ENCODE measurements around the gene JAK1.
A peak's percentile ranks its signal among the peaks of the same experiment; 100 is the strongest.

The JAK1 gene

GRCh38 chr1:64917907-64918306 is 48.4 kb downstream of the JAK1 start:
- DNase-seq, result no peak

- no peak for DNase-seq
Measured at GRCh38 chr1:64917328-64917861, 49.0 kb downstream of the JAK1 start.

DNA sequence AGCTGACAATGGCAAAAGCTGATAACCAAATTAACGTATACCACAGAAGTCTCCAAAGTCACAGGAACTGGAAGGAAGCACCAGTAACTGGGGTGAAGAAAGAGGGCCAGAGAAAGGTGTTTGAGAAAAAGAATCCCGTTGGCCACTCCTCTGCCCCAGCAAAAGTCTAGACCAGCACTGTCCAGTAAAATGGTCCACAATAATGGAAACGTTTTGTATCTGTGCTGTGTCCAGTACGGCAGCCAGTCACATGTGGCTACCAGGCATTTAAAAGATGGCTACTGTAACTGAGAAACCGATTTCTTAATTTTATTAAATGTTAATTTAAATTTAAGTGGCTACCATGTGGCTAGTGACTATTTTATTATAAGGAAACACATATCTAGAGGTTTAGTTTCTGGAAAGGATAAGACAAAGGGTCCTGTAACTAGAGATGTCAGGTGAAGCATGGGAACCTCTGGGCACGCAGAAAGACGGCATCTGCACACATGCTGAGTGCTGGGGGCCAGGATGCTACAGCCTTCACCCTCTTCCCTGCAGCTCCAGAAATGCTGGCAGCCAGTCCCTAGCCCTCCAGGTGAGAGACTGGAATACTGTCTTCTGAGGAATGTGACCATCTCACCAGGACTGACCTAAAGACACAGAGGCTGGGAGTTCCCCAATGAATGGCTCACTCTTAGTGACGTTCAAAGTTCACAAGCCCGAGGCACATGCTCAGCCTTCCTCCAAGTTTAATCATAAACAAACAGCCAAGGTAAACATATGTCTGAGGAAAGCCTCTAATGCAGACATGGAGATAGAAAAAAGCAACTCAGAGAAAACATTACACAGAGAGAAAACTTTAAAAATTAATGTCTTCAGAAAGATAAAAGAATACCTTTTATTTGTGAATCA is 50.7 kb downstream of the JAK1 start:
- no peak for DNase-seq

DNA sequence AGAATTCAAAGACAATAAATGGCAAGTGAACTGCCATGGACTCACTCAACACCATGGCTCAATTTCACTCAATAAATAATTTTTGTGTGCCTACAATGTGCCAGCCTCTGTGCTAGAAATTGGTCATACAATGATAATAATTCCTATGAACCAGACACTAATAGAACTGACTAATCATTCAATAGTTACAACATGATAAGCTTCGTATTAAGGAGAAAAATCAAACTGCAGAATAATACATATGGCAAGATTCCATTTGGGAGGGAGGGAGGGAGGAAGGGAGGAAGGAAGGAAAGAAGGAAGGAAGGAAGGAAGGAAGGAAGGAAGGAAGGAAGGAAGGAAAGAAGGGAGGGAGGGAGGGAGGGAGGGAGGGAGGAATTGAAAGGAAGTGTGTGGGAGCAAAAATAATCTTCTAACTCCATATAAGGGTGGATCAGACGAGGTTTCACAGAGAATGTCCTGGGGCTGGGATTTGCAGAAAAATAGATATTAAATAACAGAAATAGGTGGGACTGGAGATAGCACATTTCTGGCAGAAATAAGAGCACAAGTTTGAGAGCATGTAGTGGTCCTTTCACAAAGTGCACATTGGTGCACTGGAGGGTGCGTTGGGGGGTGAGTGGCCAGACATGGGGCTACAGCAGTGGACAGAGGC is 52.9 kb downstream of the JAK1 start:
- no peak for DNase-seq

DNA sequence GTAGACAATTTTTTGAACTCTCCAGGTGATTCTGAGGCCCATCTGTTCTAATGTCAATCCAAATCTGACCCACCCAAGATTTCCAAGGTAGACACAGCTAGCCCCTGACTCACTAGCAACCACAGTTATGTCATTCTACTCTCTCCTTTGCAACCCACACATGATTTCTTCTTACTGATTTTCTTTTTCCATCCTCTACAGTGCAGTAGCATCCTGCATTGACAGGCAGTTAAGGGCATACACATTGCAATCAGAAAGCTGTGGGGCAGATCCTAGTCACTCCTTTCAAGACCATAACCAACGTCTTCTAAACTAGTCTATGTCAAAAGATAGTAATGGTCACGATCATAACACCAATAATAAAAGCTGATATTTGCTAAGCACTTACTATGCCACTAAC is 54.2 kb downstream of the JAK1 start:
- no peak for DNase-seq

DNA sequence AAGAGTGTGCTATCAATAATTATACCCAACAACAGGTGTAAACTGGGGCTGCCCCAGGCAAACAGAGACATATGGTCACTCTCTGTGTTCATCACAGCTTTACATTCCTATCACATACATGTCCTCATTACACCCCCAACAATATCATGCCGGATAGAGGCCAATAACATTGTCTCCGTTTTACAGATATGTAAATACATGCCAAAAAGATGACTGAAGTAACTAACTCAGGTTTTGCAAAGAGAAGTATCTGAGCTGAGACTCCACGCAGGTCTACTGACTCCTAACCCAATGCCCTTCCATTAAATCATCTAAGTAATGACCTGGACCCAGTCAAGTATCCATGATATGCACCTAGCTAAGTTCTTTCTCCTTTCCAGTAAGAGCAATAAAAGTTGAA is 55.0 kb downstream of the JAK1 start:
- DNase-seq, result no peak

GRCh38 chr1:64909031-64909430 is 57.3 kb downstream of the JAK1 start:
- no peak for DNase-seq

- no peak for DNase-seq
Measured at GRCh38 chr1:64908575-64908974, 57.8 kb downstream of the JAK1 start.

DNA sequence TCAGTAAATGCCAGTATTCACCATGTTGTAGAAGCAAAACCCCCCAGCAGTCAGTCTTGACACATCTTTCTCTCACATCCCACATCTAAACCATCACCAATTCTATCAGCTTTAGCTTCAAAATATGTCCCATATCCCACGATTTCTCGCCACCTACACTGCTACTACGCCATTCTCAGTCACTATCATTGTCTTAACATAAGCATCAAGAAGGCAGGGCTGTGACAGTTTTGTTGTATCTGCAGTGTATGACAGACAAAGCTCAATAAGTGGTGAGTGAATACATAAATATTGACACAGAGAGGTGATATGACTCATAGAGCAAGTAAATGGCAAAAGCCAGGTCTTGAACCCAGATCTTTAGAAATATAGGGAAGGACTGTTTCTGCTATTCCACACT is 59.9 kb downstream of the JAK1 start:
- peak in 1 of 2 experiments; percentile 25 for DNase-seq

DNA sequence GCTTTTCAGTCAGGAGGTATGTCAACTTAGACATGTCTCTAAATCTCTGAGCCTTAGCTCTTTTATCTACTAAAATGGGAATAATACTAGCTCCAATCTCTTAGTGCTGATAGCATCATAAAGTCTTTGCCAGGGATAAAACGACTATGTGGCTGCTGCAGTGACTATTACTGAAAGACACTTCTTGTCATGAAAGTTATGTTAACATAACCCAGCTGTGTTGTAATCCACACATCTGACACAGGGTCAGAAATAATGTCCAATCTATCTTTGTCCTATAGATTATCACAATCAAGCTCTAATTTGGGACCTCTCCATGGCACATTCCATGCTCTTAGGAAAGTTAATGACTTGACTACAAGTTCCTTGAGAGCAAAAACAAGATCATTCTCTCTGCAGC is 62.8 kb downstream of the JAK1 start:
- no peak for DNase-seq

GRCh38 chr1:64901663-64902062 is 64.7 kb downstream of the JAK1 start:
- DNase-seq, result no peak

GRCh38 chr1:64900916-64901315 is 65.4 kb downstream of the JAK1 start:
- DNase-seq, result no peak

DNA sequence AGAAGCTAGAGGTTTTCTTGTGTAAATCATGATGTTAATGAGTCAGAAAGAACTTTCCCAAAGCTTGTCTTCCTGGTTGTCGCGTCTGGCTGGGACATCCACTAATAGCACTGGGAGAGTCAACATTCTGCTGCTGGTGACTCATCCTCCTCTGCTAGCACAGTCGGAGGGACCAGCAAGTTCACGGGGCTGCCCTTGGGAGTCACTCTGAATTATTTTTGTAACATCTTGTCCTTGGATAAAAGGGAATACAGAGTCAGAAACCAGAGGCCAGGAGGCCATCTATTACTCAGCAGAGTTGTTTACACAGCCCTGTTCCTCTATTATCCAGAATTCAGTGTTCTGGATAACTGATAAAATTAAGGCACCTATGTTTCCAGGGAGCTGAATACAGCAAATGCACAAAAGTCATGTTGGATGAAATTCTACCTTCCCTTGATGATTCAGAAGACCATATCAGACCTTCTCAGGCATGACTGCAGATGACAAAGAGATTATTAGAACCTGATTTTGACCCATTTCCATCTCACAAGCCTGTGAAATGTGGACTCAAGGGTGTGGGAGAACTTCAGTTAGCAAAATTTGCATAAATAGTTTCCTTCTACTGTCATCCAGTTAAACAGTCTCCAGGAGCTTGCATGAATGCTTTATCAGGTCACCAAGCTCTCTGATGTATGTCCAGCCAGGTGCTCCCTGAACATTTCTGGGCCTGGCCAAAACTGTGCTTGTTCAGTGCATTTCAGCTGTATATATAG is 68.1 kb downstream of the JAK1 start:
- peak; percentile 52 to 56 for DNase-seq

DNA sequence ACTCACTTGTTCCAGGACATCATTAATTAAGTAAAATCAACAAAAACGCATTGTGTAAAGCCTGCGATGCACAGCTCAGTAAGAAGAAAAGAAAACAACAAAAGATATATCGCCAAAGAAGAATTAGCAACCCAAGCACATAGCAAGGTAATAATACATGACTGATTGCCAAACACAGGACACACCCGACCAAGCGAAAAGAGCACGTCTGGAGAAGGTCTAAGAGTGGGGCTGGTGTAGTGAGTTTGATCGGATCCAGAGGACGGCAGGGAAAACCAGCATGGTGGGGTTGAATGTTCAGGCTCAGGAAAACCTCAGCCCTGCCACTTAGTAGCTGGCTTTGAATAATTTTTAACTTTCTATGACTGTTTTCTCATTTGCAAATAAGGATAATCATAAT is 69.8 kb downstream of the JAK1 start:
- DNase-seq, result no peak

DNA sequence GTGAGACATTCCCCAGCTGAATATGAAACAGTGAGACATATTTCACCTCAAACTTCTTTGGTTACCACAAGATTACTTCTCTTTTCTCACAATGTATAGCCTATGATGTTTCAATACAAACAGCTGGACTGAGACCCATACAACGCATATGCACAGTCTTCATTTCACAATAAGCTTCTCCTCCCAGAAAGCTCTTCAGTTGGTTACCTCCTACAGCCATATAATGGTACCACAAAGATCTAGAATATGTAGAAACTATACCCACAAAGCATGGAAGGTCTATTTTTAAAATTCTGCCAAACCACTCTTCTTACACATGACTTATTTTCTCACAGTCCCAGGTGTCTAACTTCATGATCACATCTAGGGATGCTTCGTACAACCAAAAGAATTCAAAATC is 70.8 kb downstream of the JAK1 start:
- DNase-seq, result no peak

DNA sequence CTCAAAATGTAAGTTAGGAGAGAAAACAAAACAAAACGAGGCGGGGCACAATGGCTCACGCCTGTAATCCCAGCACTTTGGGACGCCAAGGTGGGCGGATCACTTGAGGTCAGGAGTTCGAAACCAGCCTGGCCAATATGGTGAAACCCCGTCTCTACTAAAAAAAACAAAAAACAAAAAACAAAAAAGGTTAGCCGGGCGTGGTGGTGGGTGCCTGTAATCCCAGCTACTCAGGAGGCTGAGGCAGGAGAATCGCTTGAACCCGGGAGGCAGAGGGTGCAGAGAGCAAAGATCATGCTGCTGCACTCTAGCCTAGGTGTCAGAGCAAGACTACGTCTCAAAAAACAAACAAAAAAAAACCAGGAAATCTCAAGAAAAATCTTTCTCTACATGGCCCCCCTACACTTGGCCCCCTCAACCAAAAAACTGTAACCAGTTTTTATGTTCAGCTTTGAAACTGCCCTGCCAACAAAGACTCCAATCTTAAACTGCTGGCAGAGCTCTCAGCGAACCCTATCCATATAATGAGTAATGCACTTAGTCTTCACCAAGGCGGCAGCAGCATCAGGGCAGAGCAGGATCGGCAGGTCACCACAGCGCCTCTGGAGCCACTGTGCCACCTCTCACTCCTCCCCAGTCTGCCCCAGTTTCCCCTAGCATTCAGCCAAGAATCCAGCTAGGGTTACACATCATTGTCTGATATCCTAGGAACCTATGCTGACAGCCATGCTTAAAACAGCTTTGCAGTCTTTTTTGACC is 71.7 kb downstream of the JAK1 start:
- DNase-seq, result no peak

GRCh38 chr1:64893921-64894320 is 72.4 kb downstream of the JAK1 start:
- DNase-seq, result no peak

GRCh38 chr1:64892576-64893573 is 73.5 kb downstream of the JAK1 start:
- no peak for DNase-seq

- no peak for DNase-seq
Measured at GRCh38 chr1:64891448-64891825, 74.9 kb downstream of the JAK1 start.

DNA sequence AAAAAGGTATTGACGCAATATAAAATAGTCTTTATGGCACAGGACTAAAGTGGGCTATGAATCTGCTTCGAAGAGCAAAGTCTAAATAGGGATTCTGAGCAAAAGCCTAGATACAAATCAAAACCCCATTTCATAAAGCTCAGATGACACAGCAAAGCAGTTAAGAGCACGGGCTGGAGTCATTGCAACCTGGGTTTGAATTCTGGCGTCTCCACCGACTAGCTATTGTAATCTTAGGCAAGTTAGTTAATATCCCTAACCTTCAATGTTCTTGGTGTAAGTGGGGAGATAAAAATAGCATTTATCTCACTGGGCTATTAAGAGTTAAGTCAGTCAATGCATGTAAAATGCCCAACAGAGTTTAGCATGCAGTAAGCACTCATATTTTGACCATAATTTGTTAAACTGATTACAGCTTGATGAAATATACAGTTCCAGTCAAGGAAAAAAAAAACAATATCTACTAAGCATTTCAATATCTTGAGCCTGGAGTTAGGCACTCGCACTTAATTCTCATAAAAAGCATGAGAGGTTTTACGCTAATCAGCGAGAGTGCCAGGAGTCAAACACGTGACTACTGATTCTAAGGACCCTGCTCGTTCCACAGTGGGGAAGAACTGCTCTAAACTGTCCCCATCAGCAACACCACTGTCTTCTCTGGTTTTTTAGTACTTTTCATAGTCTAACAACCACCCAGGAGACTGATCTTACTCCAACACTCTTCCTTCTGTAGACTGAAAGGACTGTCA is 75.5 kb downstream of the JAK1 start:
- DNase-seq, result no peak
